HEK293T (cell line): ENCODE measurements around the gene CHTF8.

Source experiments
- CTCF ChIA-PET: fragments of 350-600 bp; formaldehyde crosslinking; extraction: SDS; loops from one replicate; lab custom pipeline; 2021; ENCODE audit warnings: antibody characterized with exemption, inconsistent platforms; lab: Yijun Ruan, JAX
- POLR2A ChIA-PET: fragments of 350-600 bp; formaldehyde crosslinking; extraction: SDS; loops from one replicate; lab custom pipeline; 2020; ENCODE audit warnings: antibody characterized with exemption, inconsistent platforms; lab: Yijun Ruan, JAX
- DNase-seq: peaks from one replicate; pipeline ENCODE4 v3.0.0; 2012; ENCODE audit warnings: mixed read lengths; ENCODE audit errors: extremely low spot score
- ARNT ChIP-seq: fragments of 450-650 bp; IDR thresholded peaks from 2 replicates; pipeline ENCODE4 v1.6.1; 2017; ENCODE audit warnings: mild to moderate bottlenecking
- BHLHE40 ChIP-seq: fragments of 450-650 bp; IDR thresholded peaks from 2 replicates; pipeline ENCODE4 v1.6.1; 2016; ENCODE audit warnings: mild to moderate bottlenecking, moderate library complexity, borderline replicate concordance
- CTBP1 ChIP-seq: fragments of 450-650 bp; IDR thresholded peaks from 2 replicates; pipeline ENCODE4 v1.6.1; 2016; ENCODE audit warnings: borderline replicate concordance
- ELF4 ChIP-seq: fragments of 450-650 bp; IDR thresholded peaks from 2 replicates; pipeline ENCODE4 v1.6.1; 2017; ENCODE audit warnings: antibody characterized with exemption
- FOXA1 ChIP-seq: fragments of 450-650 bp; IDR thresholded peaks from 2 replicates; pipeline ENCODE4 v1.6.1; 2016; ENCODE audit warnings: mild to moderate bottlenecking
- FOXK2 ChIP-seq: fragments of 450-650 bp; IDR thresholded peaks from 2 replicates; pipeline ENCODE4 v1.6.1; 2016; ENCODE audit warnings: mild to moderate bottlenecking
- FOXM1 ChIP-seq: fragments of 450-650 bp; IDR thresholded peaks from 2 replicates; pipeline ENCODE4 v1.6.1; 2017; ENCODE audit warnings: mild to moderate bottlenecking, borderline replicate concordance
- HDGF ChIP-seq: fragments of 450-650 bp; IDR thresholded peaks from 2 replicates; pipeline ENCODE4 v1.6.1; 2017; ENCODE audit warnings: antibody characterized with exemption, borderline replicate concordance
- L3MBTL2 ChIP-seq: fragments of 450-650 bp; conservative IDR thresholded peaks from 2 replicates; pipeline ENCODE4 v1.6.1; 2016; ENCODE audit warnings: mild to moderate bottlenecking
- LEF1 ChIP-seq: fragments of 450-650 bp; IDR thresholded peaks from 2 replicates; pipeline ENCODE4 v1.6.1; 2017; ENCODE audit warnings: mild to moderate bottlenecking, borderline replicate concordance
- NFRKB ChIP-seq: fragments of 450-650 bp; IDR thresholded peaks from 2 replicates; pipeline ENCODE4 v1.6.1; 2016; ENCODE audit warnings: mild to moderate bottlenecking, moderate library complexity
- PKNOX1 ChIP-seq: fragments of 450-650 bp; IDR thresholded peaks from 2 replicates; pipeline ENCODE4 v1.6.1; 2016
- SP1 ChIP-seq: fragments of 450-650 bp; IDR thresholded peaks from 2 replicates; pipeline ENCODE4 v1.6.1; 2017
- SUZ12 ChIP-seq: fragments of 450-650 bp; IDR thresholded peaks from 2 replicates; pipeline ENCODE4 v1.6.1; 2016; ENCODE audit warnings: mild to moderate bottlenecking
- TARDBP ChIP-seq: fragments of 450-650 bp; IDR thresholded peaks from 2 replicates; pipeline ENCODE4 v1.6.1; 2016
- ZNF384 ChIP-seq: fragments of 450-650 bp; IDR thresholded peaks from 2 replicates; pipeline ENCODE4 v1.6.1; 2016

The CHTF8 gene

GRCh38 chr16:69088684-69089083 lies 43.7 kb downstream of the CHTF8 start:
- POLR2A ChIA-PET, result no interaction called here
- DNase-seq, result no peak
- CTCF ChIA-PET, result no interaction called here
- no peak for TF ChIP-seq NFRKB
- no peak for TF ChIP-seq BHLHE40
- TF ChIP-seq ZNF384, result no peak
- TF ChIP-seq SUZ12, result no peak
- TF ChIP-seq TARDBP, result no peak
- TF ChIP-seq FOXM1, result no peak
- TF ChIP-seq ARNT, result no peak
- no peak for TF ChIP-seq HDGF
- TF ChIP-seq L3MBTL2, result no peak
- TF ChIP-seq FOXA1, result no peak
- no peak for TF ChIP-seq CTBP1
- TF ChIP-seq ELF4, result no peak

GRCh38 chr16:69087161-69087581 lies 45.2 kb downstream of the CHTF8 start:
- DNase-seq, result no peak
- TF ChIP-seq CTBP1, result no peak
- POLR2A ChIA-PET, result no interaction called here
- CTCF ChIA-PET, result no interaction called here

DNA sequence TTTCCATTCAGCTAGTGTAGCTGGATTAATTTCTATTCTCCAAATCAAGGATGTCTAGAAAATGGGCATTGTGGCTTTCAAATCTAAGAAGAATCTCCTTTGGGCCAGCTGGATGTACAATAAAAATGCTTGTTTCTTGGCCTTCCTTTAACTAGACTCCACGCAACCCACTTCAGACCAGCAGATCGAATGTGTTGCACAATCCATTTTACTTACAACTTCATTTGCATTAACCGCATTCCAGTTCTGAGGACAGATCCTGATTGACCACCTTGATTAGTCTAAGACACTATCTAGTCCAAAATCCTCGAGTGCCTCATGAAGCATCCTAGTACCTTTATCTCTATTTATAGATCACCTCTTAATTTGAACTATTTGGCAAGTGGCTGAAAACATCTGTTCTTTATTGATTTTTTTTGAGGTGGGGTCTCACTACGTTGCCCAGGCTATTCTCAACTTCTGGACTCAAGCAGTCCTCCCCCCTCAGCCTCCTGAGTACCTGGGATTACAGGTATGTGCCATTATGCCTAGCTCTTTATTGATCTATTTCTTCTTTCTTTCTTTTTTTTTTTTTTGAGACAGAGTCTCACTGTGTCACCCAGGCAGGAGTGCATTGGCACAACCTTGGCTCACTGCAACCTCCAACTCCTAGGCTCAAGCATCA lies 47.2 kb downstream of the CHTF8 start:
- ChIA-PET CTCF (interaction anchor here (0.5 to 0.6 kb wide), 2 partner anchors 85 to 361 kb away, joined by 3 read pairs; no protein-coding TSS in a partner anchor), POLR2A (no interaction called here)
- TF ChIP-seq LEF1, result no peak
- no peak for TF ChIP-seq PKNOX1
- no peak for TF ChIP-seq FOXA1
- TF ChIP-seq CTBP1, result no peak
- TF ChIP-seq FOXK2, result no peak
- no peak for TF ChIP-seq NFRKB
- TF ChIP-seq BHLHE40, result no peak
- TF ChIP-seq ELF4, result no peak
- no peak for TF ChIP-seq SP1
- no peak for DNase-seq

GRCh38 chr16:69084289-69084688 lies 48.1 kb downstream of the CHTF8 start:
- CTCF ChIA-PET, result no interaction called here
- POLR2A ChIA-PET, result no interaction called here
- TF ChIP-seq HDGF, result no peak
- no peak for TF ChIP-seq SUZ12
- DNase-seq, result no peak

GRCh38 chr16:69083306-69083941 lies 49.0 kb downstream of the CHTF8 start:
- TF ChIP-seq SP1, result no peak
- no peak for TF ChIP-seq FOXM1
- POLR2A ChIA-PET, result no interaction called here

GRCh38 chr16:69079697-69080096 lies 52.7 kb downstream of the CHTF8 start:
- no peak for DNase-seq
- ChIA-PET POLR2A (no interaction called here), CTCF (no interaction called here)
- TF ChIP-seq FOXA1 (no peak), HDGF (no peak), ELF4 (no peak), LEF1 (no peak), PKNOX1 (no peak), L3MBTL2 (no peak), FOXK2 (no peak), NFRKB (no peak)

More at GRCh38 chr16:69083306-69083941, 49.0 kb downstream of the CHTF8 start:
- no peak for DNase-seq
- CTCF ChIA-PET, result no interaction called here

GRCh38 chr16:69078073-69078472 lies 54.3 kb downstream of the CHTF8 start:
- CTCF ChIA-PET, result no interaction called here
- TF ChIP-seq ZNF384, result no peak
- TF ChIP-seq SP1, result no peak
- TF ChIP-seq L3MBTL2, result no peak
- no peak for TF ChIP-seq PKNOX1
- TF ChIP-seq FOXK2, result no peak
- no peak for TF ChIP-seq ELF4
- no peak for TF ChIP-seq LEF1
- no peak for TF ChIP-seq CTBP1
- no peak for TF ChIP-seq BHLHE40
- no peak for TF ChIP-seq ARNT
- no peak for TF ChIP-seq TARDBP
- TF ChIP-seq FOXM1, result no peak
- no peak for TF ChIP-seq SUZ12
- TF ChIP-seq HDGF, result no peak
- no peak for TF ChIP-seq NFRKB
- TF ChIP-seq FOXA1, result no peak
- POLR2A ChIA-PET, result no interaction called here
- no peak for DNase-seq
